ENCODE results near the gene SCGB1C2. TPM values are rescaled to one million over a fixed set of nuclear protein-coding genes. Genes with fewer than 3 reads are reported as not detected.
"Not testable (repeated sequence)": the region's sequence is repeated elsewhere in the genome, so short reads cannot be mapped to it uniquely, and the experiment has no call there.

The SCGB1C2 gene
- total RNA-seq, 1 experiment from 2014 or later, result not detected

GRCh38 chr17:136531-136930 lies 838 bp upstream of the SCGB1C2 start:
- H3K4me3 Mint-ChIP-seq; H3K79me2 ChIP-seq (ENCODE audit: insufficient read depth, low read length); H4K8ac ChIP-seq (replicated peaks; ENCODE audit: insufficient read length, low read depth, low read length); H3K23me2 ChIP-seq (ENCODE audit: insufficient read length, low read depth, low read length, poor library complexity, severe bottlenecking); H3K27me3 Mint-ChIP-seq (ENCODE audit: low read depth); H2BK12ac ChIP-seq (ENCODE audit: insufficient read length, low read depth, low read length); H3K4ac ChIP-seq (ENCODE audit: low read depth, low read length); H3K4me1 ChIP-seq (ENCODE audit: insufficient read depth, low read length); H4K20me1 ChIP-seq (ENCODE audit: control insufficient read depth, insufficient read depth, insufficient read length); H3K18ac ChIP-seq (ENCODE audit: insufficient read length, low read depth, low read length); H3K56ac ChIP-seq (ENCODE audit: insufficient read length, low read depth, low read length); H3K36me3 Mint-ChIP-seq (ENCODE audit: insufficient read depth in 1 of 3, low read depth in 3 of 3); H3K4me1 Mint-ChIP-seq; DNase-seq; H3K9ac ChIP-seq (ENCODE audit: extremely low read depth, insufficient read length, low read length); H3K27ac ChIP-seq (ENCODE audit: insufficient read length, low read depth, low read length); H3K4me2 ChIP-seq (ENCODE audit: insufficient read depth, insufficient read length, low read length); H2BK20ac ChIP-seq (ENCODE audit: low read depth, low read length, poor library complexity, severe bottlenecking); H4K91ac ChIP-seq (ENCODE audit: insufficient read length, low read depth, low read length); H2BK120ac ChIP-seq (ENCODE audit: low read depth, low read length, poor library complexity, severe bottlenecking); H2BK5ac ChIP-seq (ENCODE audit: insufficient read length, low read length); H3K27me3 ChIP-seq (ENCODE audit: insufficient read depth, low read length); H2BK15ac ChIP-seq (ENCODE audit: low read depth, low read length); H2AFZ ChIP-seq (ENCODE audit: low read length); H3K27ac Mint-ChIP-seq; H2AK5ac ChIP-seq (ENCODE audit: insufficient read length, low read length); H3K79me1 ChIP-seq (ENCODE audit: insufficient read depth, low read depth, low read length, poor library complexity, severe bottlenecking); H3K9me3 ChIP-seq (ENCODE audit: control insufficient read depth, low read depth, low read length); H3T11ph ChIP-seq (ENCODE audit: low read length); H3K23ac ChIP-seq (ENCODE audit: insufficient read length, low read depth, low read length); H4K5ac ChIP-seq (ENCODE audit: insufficient read length, low read depth, low read length); H3K14ac ChIP-seq (ENCODE audit: insufficient read depth, low read length): not testable (repeated sequence)
- peaks cover 9 to 15% of the 10 kb centered on the region in 2 experiments for H3K9me3 Mint-ChIP-seq
- no CpG with 5 or more reads among the region's 4 CpGs for WGBS (ENCODE audit: extremely low coverage, insufficient read length, low lambda C conversion rate)
- TF ChIP-seq CTCF (conservative IDR thresholded peaks at IDR 0.05), result peak; percentile 60; the same call in 2 of the 3 replicates

- not testable (repeated sequence) for H3K27me3 Mint-ChIP-seq (ENCODE audit: low read depth); H2BK20ac ChIP-seq (ENCODE audit: low read depth, low read length, poor library complexity, severe bottlenecking); H3K4ac ChIP-seq (ENCODE audit: low read depth, low read length); H3K9ac ChIP-seq (ENCODE audit: extremely low read depth, insufficient read length, low read length); H3K14ac ChIP-seq (ENCODE audit: insufficient read depth, low read length); H4K8ac ChIP-seq (replicated peaks; ENCODE audit: insufficient read length, low read depth, low read length); H3K23ac ChIP-seq (ENCODE audit: insufficient read length, low read depth, low read length); H3K27ac ChIP-seq (ENCODE audit: insufficient read length, low read depth, low read length); H4K20me1 ChIP-seq (ENCODE audit: control insufficient read depth, insufficient read depth, insufficient read length); H3K4me3 Mint-ChIP-seq; H2AFZ ChIP-seq (ENCODE audit: low read length); H3K79me2 ChIP-seq (ENCODE audit: insufficient read depth, low read length); H3K4me1 Mint-ChIP-seq; H3K4me1 ChIP-seq (ENCODE audit: insufficient read depth, low read length); H2BK15ac ChIP-seq (ENCODE audit: low read depth, low read length); DNase-seq; H3K56ac ChIP-seq (ENCODE audit: insufficient read length, low read depth, low read length); H2BK12ac ChIP-seq (ENCODE audit: insufficient read length, low read depth, low read length); H3K9me3 ChIP-seq (ENCODE audit: control insufficient read depth, low read depth, low read length); H3K4me2 ChIP-seq (ENCODE audit: insufficient read depth, insufficient read length, low read length); H2AK5ac ChIP-seq (ENCODE audit: insufficient read length, low read length); H2BK5ac ChIP-seq (ENCODE audit: insufficient read length, low read length); H3K79me1 ChIP-seq (ENCODE audit: insufficient read depth, low read depth, low read length, poor library complexity, severe bottlenecking); H2BK120ac ChIP-seq (ENCODE audit: low read depth, low read length, poor library complexity, severe bottlenecking); H3K27me3 ChIP-seq (ENCODE audit: insufficient read depth, low read length); H4K91ac ChIP-seq (ENCODE audit: insufficient read length, low read depth, low read length); H3K23me2 ChIP-seq (ENCODE audit: insufficient read length, low read depth, low read length, poor library complexity, severe bottlenecking); H3K18ac ChIP-seq (ENCODE audit: insufficient read length, low read depth, low read length); H3T11ph ChIP-seq (ENCODE audit: low read length); H4K5ac ChIP-seq (ENCODE audit: insufficient read length, low read depth, low read length); H3K36me3 Mint-ChIP-seq (ENCODE audit: insufficient read depth in 1 of 3, low read depth in 3 of 3)
- Mint-ChIP-seq H3K27ac (peak overlapping the region in 1 of 3 experiments; percentile 62; a peak in 1 of 7 replicates), H3K9me3 (peaks cover 13 to 17% of the 10 kb centered on the region in 2 experiments)
- no CpG with 5 or more reads among the region's 22 CpGs for WGBS (ENCODE audit: extremely low coverage, insufficient read length, low lambda C conversion rate)
Observed at GRCh38 chr17:139401-140205, 2.2 kb downstream of the SCGB1C2 start.
